BJ (cell line): Measurements from ENCODE around the gene HNRNPD. TPM values are rescaled to one million over a fixed set of nuclear protein-coding genes. Genes with fewer than 3 reads are reported as not detected.

Experiments
- CTCF ChIA-PET: fragments of 350-600 bp; formaldehyde crosslinking; extraction: SDS; loops from one replicate; lab custom pipeline; 2021; ENCODE audit warnings: antibody characterized with exemption, inconsistent platforms; lab: Yijun Ruan, JAX
- POLR2A ChIA-PET: fragments of 300-600 bp; sonication (Branson Sonifier 250); formaldehyde crosslinking; extraction: SDS; loops from one replicate; lab custom pipeline; 2021; ENCODE audit warnings: antibody characterized with exemption; lab: Charles Lee
- DNase-seq: peaks from one replicate; pipeline ENCODE4 v3.0.0-alpha.2; 2011; ENCODE audit warnings: low read depth
- H3K27me3 ChIP-seq: 2 replicates; pipeline ENCODE4 v1.6.0; 2011; ENCODE audit warnings: low read length; ENCODE audit not compliant: control insufficient read depth, insufficient read depth
- H3K36me3 ChIP-seq: 2 replicates; pipeline ENCODE4 v1.5.1; 2011; ENCODE audit warnings: low read length; ENCODE audit not compliant: control insufficient read depth, insufficient read depth
- H3K4me3 ChIP-seq: 2 replicates; pipeline ENCODE4 v1.5.1; 2011; ENCODE audit warnings: low read depth, mild to moderate bottlenecking, control low read depth, low read length
- CTCF ChIP-seq: IDR thresholded peaks from 2 replicates; pipeline ENCODE4 v1.5.1; 2011; ENCODE audit warnings: low read depth, mild to moderate bottlenecking, control low read depth, inconsistent platforms, low read length, moderate library complexity; ENCODE audit not compliant: insufficient read depth
- polyA minus RNA-seq: library from RNA; depleted of rRNA, polyadenylated mRNA; stranded (reverse); fragments of >200 nt; gene quantifications from 2 replicates; pipeline ENCODE4 v1.2.3, GENCODE V29; 2011; rRNA and poly(A)+ RNA removed
- polyA plus RNA-seq: library from polyadenylated mRNA; depleted of rRNA; stranded (reverse); fragments of >200 nt; gene quantifications from 2 replicates; pipeline ENCODE4 v1.2.3, GENCODE V29; 2011; rRNA removed

The HNRNPD gene
- polyA plus RNA-seq (40.5 and 41.1 TPM in 2 replicates), polyA minus RNA-seq (6.8 and 18.4 TPM in 2 replicates)

- no peak for TF ChIP-seq CTCF
- H3K27me3 ChIP-seq = no peaks in the 10 kb centered on the region
- H3K4me3 ChIP-seq = peak within 1 kb of the TSS; percentile 85
- CTCF ChIA-PET = interaction anchor here (0.7 to 1.0 kb wide), 2 partner anchors 22 to 55 kb away, joined by 3 read pairs; no protein-coding TSS in a partner anchor
- POLR2A ChIA-PET = interaction anchor here (0.6 to 1.4 kb wide), 5 partner anchors 14 to 425 kb away, joined by 3 to 10 read pairs (median 4); partner anchors contain the start of gene SCD5
- no peaks in the 10 kb centered on the region for H3K36me3 ChIP-seq
- DNase-seq = peak; percentile 96
Observed at GRCh38 chr4:82373816-82374625, at the start of gene HNRNPD. Gene HNRNPD (minus strand): TSS chr4:82373991. CDS start chr4:82373678, 313 bp downstream.

GRCh38 chr4:82422616-82423015 lies 48.8 kb upstream of the HNRNPD start:
- POLR2A ChIA-PET = no interaction called here
- Histone ChIP-seq H3K36me3 (peaks cover 13% of the 10 kb centered on the region), H3K27me3 (no peaks in the 10 kb centered on the region; the same call in 1 of the 2 replicates), H3K4me3 (no peak overlapping the region)
- TF ChIP-seq CTCF = no peak
- CTCF ChIA-PET = interaction anchor here (0.6 kb wide), 1 partner anchor 44 kb away, joined by 3 read pairs; no protein-coding TSS in a partner anchor
- no peak for DNase-seq

GRCh38 chr4:82421796-82422560 lies 48.2 kb upstream of the HNRNPD start:
- Histone ChIP-seq H3K27me3 (no peaks in the 10 kb centered on the region; the same call in 1 of the 2 replicates), H3K4me3 (no peak overlapping the region), H3K36me3 (peaks cover 11% of the 10 kb centered on the region)
- ChIA-PET CTCF (interaction anchor here (0.6 kb wide), 1 partner anchor 44 kb away, joined by 3 read pairs; no protein-coding TSS in a partner anchor), POLR2A (no interaction called here)
- DNase-seq = no peak
- TF ChIP-seq CTCF = no peak

- CTCF ChIA-PET = interaction anchor here (0.8 to 1.7 kb wide), 2 partner anchors 10 kb away, joined by 3 to 8 read pairs; no protein-coding TSS in a partner anchor
- peaks cover 2% of the 10 kb centered on the region; the same call in 1 of the 2 replicates for H3K27me3 ChIP-seq
- POLR2A ChIA-PET = no interaction called here
- peaks cover 7% of the 10 kb centered on the region; the same call in 1 of the 2 replicates for H3K36me3 ChIP-seq
- no peak for DNase-seq
- TF ChIP-seq CTCF = no peak
- H3K4me3 ChIP-seq = no peak overlapping the region
Observed at GRCh38 chr4:82419451-82419850, 45.7 kb upstream of the HNRNPD start.
